Activated B cell treated with CpG ODN at 0.5 μM for 24 hours (primary cell): ENCODE measurements around the gene GALT. TPM values are rescaled to one million over a fixed set of nuclear protein-coding genes. Genes with fewer than 3 reads are reported as not detected.

Experiments
- ATAC-seq: fragments of 200-7000 bp; cut with Tn5 transposase; one replicate; pipeline ENCODE4 v1.10.0; 2021; ENCODE audit warnings: low read depth, mild to moderate bottlenecking, moderate library complexity
- CTCF ChIA-PET: fragments of 350-600 bp; sonication (Branson Sonifier 250); formaldehyde crosslinking; loops from one replicate; lab custom pipeline; 2021; ENCODE audit warnings: antibody characterized with exemption; lab: Charles Lee
- POLR2A ChIA-PET: fragments of 350-600 bp; sonication (Branson Sonifier 250); formaldehyde crosslinking; loops from one replicate; lab custom pipeline; 2021; ENCODE audit warnings: antibody characterized with exemption; lab: Charles Lee
- DNase-seq: peaks from one replicate; pipeline ENCODE4 v3.0.0; 2022
- H3K27ac Mint-ChIP-seq: one replicate; pipeline ENCODE4 v1.8.0; 2020; ENCODE audit warnings: mixed read lengths
- H3K27me3 Mint-ChIP-seq: one replicate; pipeline ENCODE4 v1.8.0; 2021; ENCODE audit warnings: mixed read lengths
- H3K36me3 Mint-ChIP-seq: one replicate; pipeline ENCODE4 v1.8.0; 2021; ENCODE audit warnings: low read depth, mixed read lengths
- H3K4me1 Mint-ChIP-seq: one replicate; pipeline ENCODE4 v1.8.0; 2021; ENCODE audit warnings: mixed read lengths
- H3K4me3 Mint-ChIP-seq: one replicate; pipeline ENCODE4 v1.8.0; 2020; ENCODE audit warnings: mild to moderate bottlenecking, mixed read lengths
- H3K9me3 Mint-ChIP-seq: one replicate; pipeline ENCODE4 v1.8.0; 2020; ENCODE audit warnings: mixed read lengths
- intact Hi-C: fragments of 100-400 bp; cut with micrococcal nuclease; formaldehyde crosslinking; loops from one replicate; pipeline ENCODE4 v1.15.1; 2024
- total RNA-seq: library from RNA; stranded (reverse); gene quantifications from 2 replicates; pipeline ENCODE4 v1.2.3, GENCODE V29; 2022
- TF ChIP-seq, protein P1 (sequence below): fragments of 200-600 bp; IDR thresholded peaks from one replicate; pipeline ENCODE4 v1.8.0; 2022; ENCODE audit warnings: antibody characterized with exemption, mild to moderate bottlenecking

The GALT gene
- total RNA-seq, 1 donor from 2014 or later = 62.5 TPM

DNA sequence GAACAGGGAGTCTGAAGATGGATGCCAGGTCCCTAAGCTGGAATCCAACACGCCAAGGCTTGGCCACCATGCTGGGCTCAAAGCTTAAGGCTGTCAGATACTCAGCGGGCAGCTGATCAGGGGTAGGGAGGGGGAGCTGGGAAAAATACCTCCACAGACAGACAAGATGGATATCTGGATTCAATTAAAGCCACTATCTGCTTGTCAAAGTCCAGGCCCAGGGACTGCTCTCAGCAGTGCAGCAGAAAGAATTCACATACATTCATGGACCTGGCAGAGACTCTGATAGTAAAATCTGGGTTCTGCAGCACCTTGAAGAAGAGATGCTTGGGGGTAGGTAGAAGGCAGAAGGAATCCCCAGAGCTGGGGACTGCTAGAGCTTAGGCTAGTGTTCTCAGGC is 31.3 kb upstream of the GALT start:
- intact Hi-C loops = loop anchor here (10.0 kb wide), 2 partner anchors 1140 to 1200 kb away; partner anchors contain the start of genes HINT2, NOL6 and SPAG8

DNA sequence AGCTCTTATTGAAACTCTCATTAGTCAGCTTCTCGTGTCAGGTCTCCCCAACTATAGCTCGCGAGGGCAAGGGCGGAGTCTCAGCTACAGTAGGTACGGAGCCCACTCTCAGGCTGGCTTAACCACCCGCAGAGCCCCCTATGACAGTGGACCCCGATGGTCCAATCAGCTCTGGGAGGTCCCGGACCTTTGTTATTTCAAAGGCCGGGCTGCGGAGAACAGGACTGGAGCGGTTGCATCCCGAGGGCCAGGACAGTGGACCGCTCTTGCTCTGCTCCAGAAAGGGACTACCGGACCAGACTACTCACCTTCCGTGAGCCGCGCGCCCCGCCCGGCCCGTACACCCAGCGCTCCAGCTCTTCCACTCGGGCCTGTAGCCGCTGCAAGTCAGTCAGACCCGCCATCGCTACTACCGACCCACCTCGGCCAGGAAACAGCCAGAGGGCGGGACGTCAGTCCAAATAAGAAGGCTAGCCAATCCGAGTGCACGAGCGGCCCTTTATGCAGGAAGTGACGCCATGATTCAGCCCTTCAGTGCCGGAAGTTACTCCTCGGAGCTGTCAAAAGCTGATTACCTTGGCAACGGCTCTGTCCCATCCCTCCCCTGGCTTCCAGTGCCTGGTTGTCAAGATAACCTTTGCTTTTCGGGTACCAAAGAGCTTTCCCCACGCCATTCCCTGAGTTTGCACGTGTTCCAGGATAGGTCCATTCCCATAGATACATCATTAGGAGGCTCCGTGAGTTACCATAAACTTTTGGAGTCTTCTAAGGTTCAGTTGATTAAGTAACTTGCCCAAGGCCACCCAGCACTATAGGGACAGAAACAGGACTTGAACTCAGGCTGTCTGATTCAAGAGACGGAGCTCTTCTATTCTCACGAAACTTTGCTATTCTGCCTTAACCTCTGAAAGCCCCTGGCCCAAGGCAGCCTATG is 26.1 kb upstream of the GALT start, which contains the start of gene DCTN3:
DCTN3 (minus strand) TSS at position 435 of the 934 bp plus-strand sequence; CDS start at position 404, 31 bp downstream.
- DNase-seq = peak; percentile 69
- Mint-ChIP-seq H3K4me1 (peaks cover 29% of the 10 kb centered on the region), H3K27ac (peak within 1 kb of the TSS; percentile 73), H3K9me3 (no peaks in the 10 kb centered on the region), H3K36me3 (peaks cover 34% of the 10 kb centered on the region), H3K4me3 (peak within 1 kb of the TSS; percentile 95), H3K27me3 (peaks cover 30% of the 10 kb centered on the region)
- POLR2A ChIA-PET = interaction anchor here (0.6 to 2.2 kb wide), 11 partner anchors 9 to 228 kb away, joined by 3 to 30 read pairs (median 4); partner anchors contain the start of genes DNAI1, FAM219A, GALT and RPP25L
- TF ChIP-seq, protein P1, sequence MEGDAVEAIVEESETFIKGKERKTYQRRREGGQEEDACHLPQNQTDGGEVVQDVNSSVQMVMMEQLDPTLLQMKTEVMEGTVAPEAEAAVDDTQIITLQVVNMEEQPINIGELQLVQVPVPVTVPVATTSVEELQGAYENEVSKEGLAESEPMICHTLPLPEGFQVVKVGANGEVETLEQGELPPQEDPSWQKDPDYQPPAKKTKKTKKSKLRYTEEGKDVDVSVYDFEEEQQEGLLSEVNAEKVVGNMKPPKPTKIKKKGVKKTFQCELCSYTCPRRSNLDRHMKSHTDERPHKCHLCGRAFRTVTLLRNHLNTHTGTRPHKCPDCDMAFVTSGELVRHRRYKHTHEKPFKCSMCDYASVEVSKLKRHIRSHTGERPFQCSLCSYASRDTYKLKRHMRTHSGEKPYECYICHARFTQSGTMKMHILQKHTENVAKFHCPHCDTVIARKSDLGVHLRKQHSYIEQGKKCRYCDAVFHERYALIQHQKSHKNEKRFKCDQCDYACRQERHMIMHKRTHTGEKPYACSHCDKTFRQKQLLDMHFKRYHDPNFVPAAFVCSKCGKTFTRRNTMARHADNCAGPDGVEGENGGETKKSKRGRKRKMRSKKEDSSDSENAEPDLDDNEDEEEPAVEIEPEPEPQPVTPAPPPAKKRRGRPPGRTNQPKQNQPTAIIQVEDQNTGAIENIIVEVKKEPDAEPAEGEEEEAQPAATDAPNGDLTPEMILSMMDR = no peak
- CTCF ChIA-PET = interaction anchor here (0.9 to 7.6 kb wide), 6 partner anchors 8 to 82 kb away, joined by 3 to 51 read pairs (median 6); partner anchors contain the start of genes GALT and RPP25L
- intact Hi-C loops = loop anchor here (1.0 to 5.0 kb wide), 6 partner anchors 8 to 293 kb away; partner anchors contain the start of genes ARID3C, GALT, KIF24 and NUDT2
- peak; percentile 98 for ATAC-seq

More for the DNA sequence above, 31.3 kb upstream of the GALT start:
- DNase-seq = no peak
- TF ChIP-seq, protein P1 = no peak
- Mint-ChIP-seq H3K36me3 (peaks cover 48% of the 10 kb centered on the region), H3K4me1 (peaks cover 30% of the 10 kb centered on the region), H3K9me3 (no peaks in the 10 kb centered on the region), H3K27me3 (no peaks in the 10 kb centered on the region), H3K4me3 (no peak overlapping the region), H3K27ac (no peak overlapping the region)
- no peak for ATAC-seq
- CTCF ChIA-PET = interaction anchor here (5.3 kb wide), 1 partner anchor 20 kb away, joined by 62 read pairs; the partner anchor contains the start of gene SIGMAR1
- POLR2A ChIA-PET = interaction anchor here (0.6 to 6.8 kb wide), 2 partner anchors 16 to 21 kb away, joined by 5 to 44 read pairs; partner anchors contain the start of gene SIGMAR1

GRCh38 chr9:34623374-34624235 is 22.9 kb upstream of the GALT start:
- DNase-seq (no peak), ATAC-seq (no peak)
- intact Hi-C loops = loop anchor here (5.0 kb wide), 1 partner anchor 296 kb away; the partner anchor contains the start of genes KIF24 and NUDT2
- Mint-ChIP-seq H3K27me3 (peaks cover 57% of the 10 kb centered on the region), H3K4me3 (peak overlapping the region; percentile 58), H3K9me3 (no peaks in the 10 kb centered on the region), H3K4me1 (peaks cover 36% of the 10 kb centered on the region), H3K27ac (no peak overlapping the region), H3K36me3 (peaks cover 6% of the 10 kb centered on the region)
- CTCF ChIA-PET = interaction anchor here (7.6 kb wide), 1 partner anchor 10 kb away, joined by 51 read pairs; no protein-coding TSS in a partner anchor
- POLR2A ChIA-PET = interaction anchor here (0.5 to 1.3 kb wide), 4 partner anchors 14 to 1321 kb away, joined by 3 to 6 read pairs (median 4); partner anchors contain the start of genes MYORG and SIGMAR1
- TF ChIP-seq, protein P1 = no peak

- Mint-ChIP-seq H3K4me1 (peaks cover 35% of the 10 kb centered on the region), H3K9me3 (no peaks in the 10 kb centered on the region), H3K27ac (no peak overlapping the region), H3K27me3 (peaks cover 63% of the 10 kb centered on the region), H3K4me3 (no peak overlapping the region), H3K36me3 (peaks cover 6% of the 10 kb centered on the region)
- DNase-seq (no peak), ATAC-seq (no peak)
- TF ChIP-seq, protein P1 = no peak
- intact Hi-C loops = loop anchor here (5.0 kb wide), 1 partner anchor 297 kb away; the partner anchor contains the start of genes KIF24 and NUDT2
- ChIA-PET POLR2A (interaction anchor here (1.7 kb wide), 1 partner anchor 9 kb away, joined by 5 read pairs; no protein-coding TSS in a partner anchor), CTCF (interaction anchor here (1.4 to 7.6 kb wide), 3 partner anchors 9 to 33 kb away, joined by 3 to 51 read pairs (median 3); no protein-coding TSS in a partner anchor)
Observed at GRCh38 chr9:34624475-34625185, 21.8 kb upstream of the GALT start.
